RCC 7860 (cell line): Measurements from ENCODE around the gene DESI2.

ENCODE experiments used
- DNase-seq: peaks from one replicate; pipeline ENCODE4 v3.0.0-alpha.2; 2015; ENCODE audit warnings: low spot score
- FAIRE-seq: peaks from 2 replicates; lab custom pipeline; 2012; peaks lifted over from hg19 to GRCh38; lab: Jason Lieb, UNC

The DESI2 gene

GRCh38 chr1:244749230-244750016 is 96.5 kb downstream of the DESI2 start:
- FAIRE-seq (no peak), DNase-seq (no peak)

- DNase-seq, result no peak
- FAIRE-seq, result no peak
Measured at GRCh38 chr1:244751271-244751895, 98.5 kb downstream of the DESI2 start.

GRCh38 chr1:244755673-244756072 is 102.7 kb downstream of the DESI2 start:
- FAIRE-seq (no peak), DNase-seq (no peak)

- FAIRE-seq (no peak), DNase-seq (no peak)
Measured at GRCh38 chr1:244757091-244757939, 104.4 kb downstream of the DESI2 start.
